ENCODE results near the gene NUMA1. TPM values are rescaled to one million over a fixed set of nuclear protein-coding genes. Genes with fewer than 3 reads are reported as not detected.

NUMA1 gene
- total and polyA plus RNA-seq, 2 experiments from 2014 or later, result 33.2 to 104 TPM

- TF ChIP-seq ZNF462 (CRISPR knock-in tag; IDR thresholded peaks at IDR 0.05) (no peak), JUNB (IDR thresholded peaks at IDR 0.05; ENCODE audit: unreplicated experiment) (no peak), ETS1 (IDR thresholded peaks at IDR 0.05) (no peak), CREB1 (CRISPR knock-in tag; IDR thresholded peaks at IDR 0.05; ENCODE audit: low read depth) (no peak), POLR2AphosphoS5 (IDR thresholded peaks at IDR 0.05; ENCODE audit: low read depth) (no peak), STAT1 (IDR thresholded peaks at IDR 0.05; ENCODE audit: unreplicated experiment) (no peak), EZH2 (IDR thresholded peaks at IDR 0.05; ENCODE audit: low read depth, unreplicated experiment) (no peak)
These were observed 20.1 kb upstream of the NUMA1 start (continued) for GRCh38 chr11:72100462-72100861.

GRCh38 chr11:72100009-72100408 lies 19.7 kb upstream of the NUMA1 start:
- Mint-ChIP-seq H3K27me3 (ENCODE audit: insufficient read depth, low read depth, poor library complexity) (peaks cover 17% of the 10 kb centered on the region), H3K4me3 (no peak overlapping the region), H3K9me3 (no peaks in the 10 kb centered on the region; the same call in 1 of the 3 replicates), H3K36me3 (ENCODE audit: low read depth) (peaks cover 49% of the 10 kb centered on the region), H3K4me1 (peaks cover 29% of the 10 kb centered on the region), H3K27ac (peak overlapping the region; percentile 82; the same call in 1 of the 2 replicates)
- Histone ChIP-seq H3K9me2 (ENCODE audit: insufficient read depth) (no peaks in the 10 kb centered on the region), H3K79me2 (replicated peaks; ENCODE audit: insufficient read depth) (peaks cover 29% of the 10 kb centered on the region), H3K4me2 (no peak overlapping the region), H4K20me1 (replicated peaks; ENCODE audit: insufficient read depth) (peaks cover 3% of the 10 kb centered on the region), H3F3A (replicated peaks; ENCODE audit: low read depth) (peaks cover 9% of the 10 kb centered on the region; the same call in 1 of the 2 replicates), H3K4me3 (no peak overlapping the region), H2AFZ (no peak overlapping the region), H3K36me3 (ENCODE audit: insufficient read depth) (peaks cover 5% of the 10 kb centered on the region; the same call in 1 of the 2 replicates), H3K27ac (ENCODE audit: low read depth) (no peak overlapping the region), H3K4me1 (ENCODE audit: insufficient read depth) (peaks cover 6% of the 10 kb centered on the region; the same call in 1 of the 2 replicates), H3K27me3 (ENCODE audit: insufficient read depth) (no peaks in the 10 kb centered on the region)
- ATAC-seq (no peak), DNase-seq (ENCODE audit: low spot score) (no peak)
- no peak for TF ChIP-seq ZNF331 (CRISPR knock-in tag; IDR thresholded peaks at IDR 0.05; ENCODE audit: low read depth)
